Measurements from ENCODE around the gene OR1F1. TPM values are rescaled to one million over a fixed set of nuclear protein-coding genes. Genes with fewer than 3 reads are reported as not detected.

The OR1F1 gene
- total and polyA plus RNA-seq, 2 experiments from 2014 or later: 0.38 TPM; not detected in 1

DNA sequence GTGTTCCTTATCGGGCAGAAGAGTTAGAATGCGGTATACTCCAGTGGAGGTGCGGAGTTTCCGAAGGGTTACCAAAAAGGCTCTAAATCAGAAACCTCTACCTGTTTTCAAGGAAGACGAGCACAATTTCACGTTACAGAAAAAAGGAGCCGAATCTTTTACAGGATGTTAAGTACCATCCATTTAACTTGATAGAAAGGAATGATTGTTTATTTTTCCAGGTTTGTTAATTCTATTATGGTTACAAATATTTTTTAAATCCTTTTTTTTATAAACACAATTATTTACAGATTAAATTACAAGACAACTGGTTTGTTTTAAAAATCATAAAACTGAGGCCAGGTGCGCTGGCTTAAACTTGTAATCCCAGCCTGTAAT lies 35.0 kb upstream of the OR1F1 start:
- peak overlapping the region; percentile 86; the same call in 1 of the 2 replicates for H3K27ac Mint-ChIP-seq
- peaks cover 48% of the 10 kb centered on the region for H3K27me3 Mint-ChIP-seq (ENCODE audit: insufficient read depth, low read depth, poor library complexity)
- no peak for TF ChIP-seq ZNF331 (CRISPR knock-in tag; IDR thresholded peaks at IDR 0.05; ENCODE audit: low read depth)
- TF ChIP-seq JUNB (IDR thresholded peaks at IDR 0.05; ENCODE audit: unreplicated experiment): no peak
- TF ChIP-seq CREB1 (CRISPR knock-in tag; IDR thresholded peaks at IDR 0.05; ENCODE audit: low read depth): no peak
- TF ChIP-seq, protein P1, sequence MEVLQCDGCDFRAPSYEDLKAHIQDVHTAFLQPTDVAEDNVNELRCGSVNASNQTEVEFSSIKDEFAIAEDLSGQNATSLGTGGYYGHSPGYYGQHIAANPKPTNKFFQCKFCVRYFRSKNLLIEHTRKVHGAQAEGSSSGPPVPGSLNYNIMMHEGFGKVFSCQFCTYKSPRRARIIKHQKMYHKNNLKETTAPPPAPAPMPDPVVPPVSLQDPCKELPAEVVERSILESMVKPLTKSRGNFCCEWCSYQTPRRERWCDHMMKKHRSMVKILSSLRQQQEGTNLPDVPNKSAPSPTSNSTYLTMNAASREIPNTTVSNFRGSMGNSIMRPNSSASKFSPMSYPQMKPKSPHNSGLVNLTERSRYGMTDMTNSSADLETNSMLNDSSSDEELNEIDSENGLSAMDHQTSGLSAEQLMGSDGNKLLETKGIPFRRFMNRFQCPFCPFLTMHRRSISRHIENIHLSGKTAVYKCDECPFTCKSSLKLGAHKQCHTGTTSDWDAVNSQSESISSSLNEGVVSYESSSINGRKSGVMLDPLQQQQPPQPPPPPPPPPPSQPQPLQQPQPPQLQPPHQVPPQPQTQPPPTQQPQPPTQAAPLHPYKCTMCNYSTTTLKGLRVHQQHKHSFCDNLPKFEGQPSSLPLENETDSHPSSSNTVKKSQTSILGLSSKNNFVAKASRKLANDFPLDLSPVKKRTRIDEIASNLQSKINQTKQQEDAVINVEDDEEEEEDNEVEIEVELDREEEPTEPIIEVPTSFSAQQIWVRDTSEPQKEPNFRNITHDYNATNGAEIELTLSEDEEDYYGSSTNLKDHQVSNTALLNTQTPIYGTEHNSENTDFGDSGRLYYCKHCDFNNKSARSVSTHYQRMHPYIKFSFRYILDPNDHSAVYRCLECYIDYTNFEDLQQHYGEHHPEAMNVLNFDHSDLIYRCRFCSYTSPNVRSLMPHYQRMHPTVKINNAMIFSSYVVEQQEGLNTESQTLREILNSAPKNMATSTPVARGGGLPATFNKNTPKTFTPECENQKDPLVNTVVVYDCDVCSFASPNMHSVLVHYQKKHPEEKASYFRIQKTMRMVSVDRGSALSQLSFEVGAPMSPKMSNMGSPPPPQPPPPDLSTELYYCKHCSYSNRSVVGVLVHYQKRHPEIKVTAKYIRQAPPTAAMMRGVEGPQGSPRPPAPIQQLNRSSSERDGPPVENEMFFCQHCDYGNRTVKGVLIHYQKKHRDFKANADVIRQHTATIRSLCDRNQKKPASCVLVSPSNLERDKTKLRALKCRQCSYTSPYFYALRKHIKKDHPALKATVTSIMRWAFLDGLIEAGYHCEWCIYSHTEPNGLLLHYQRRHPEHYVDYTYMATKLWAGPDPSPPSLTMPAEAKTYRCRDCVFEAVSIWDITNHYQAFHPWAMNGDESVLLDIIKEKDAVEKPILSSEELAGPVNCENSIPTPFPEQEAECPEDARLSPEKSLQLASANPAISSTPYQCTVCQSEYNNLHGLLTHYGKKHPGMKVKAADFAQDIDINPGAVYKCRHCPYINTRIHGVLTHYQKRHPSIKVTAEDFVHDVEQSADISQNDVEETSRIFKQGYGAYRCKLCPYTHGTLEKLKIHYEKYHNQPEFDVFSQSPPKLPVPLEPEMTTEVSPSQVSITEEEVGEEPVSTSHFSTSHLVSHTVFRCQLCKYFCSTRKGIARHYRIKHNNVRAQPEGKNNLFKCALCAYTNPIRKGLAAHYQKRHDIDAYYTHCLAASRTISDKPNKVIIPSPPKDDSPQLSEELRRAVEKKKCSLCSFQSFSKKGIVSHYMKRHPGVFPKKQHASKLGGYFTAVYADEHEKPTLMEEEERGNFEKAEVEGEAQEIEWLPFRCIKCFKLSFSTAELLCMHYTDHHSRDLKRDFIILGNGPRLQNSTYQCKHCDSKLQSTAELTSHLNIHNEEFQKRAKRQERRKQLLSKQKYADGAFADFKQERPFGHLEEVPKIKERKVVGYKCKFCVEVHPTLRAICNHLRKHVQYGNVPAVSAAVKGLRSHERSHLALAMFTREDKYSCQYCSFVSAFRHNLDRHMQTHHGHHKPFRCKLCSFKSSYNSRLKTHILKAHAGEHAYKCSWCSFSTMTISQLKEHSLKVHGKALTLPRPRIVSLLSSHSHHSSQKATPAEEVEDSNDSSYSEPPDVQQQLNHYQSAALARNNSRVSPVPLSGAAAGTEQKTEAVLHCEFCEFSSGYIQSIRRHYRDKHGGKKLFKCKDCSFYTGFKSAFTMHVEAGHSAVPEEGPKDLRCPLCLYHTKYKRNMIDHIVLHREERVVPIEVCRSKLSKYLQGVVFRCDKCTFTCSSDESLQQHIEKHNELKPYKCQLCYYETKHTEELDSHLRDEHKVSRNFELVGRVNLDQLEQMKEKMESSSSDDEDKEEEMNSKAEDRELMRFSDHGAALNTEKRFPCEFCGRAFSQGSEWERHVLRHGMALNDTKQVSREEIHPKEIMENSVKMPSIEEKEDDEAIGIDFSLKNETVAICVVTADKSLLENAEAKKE (CRISPR knock-in tag; IDR thresholded peaks at IDR 0.05): no peak
- no peak for TF ChIP-seq STAT1 (IDR thresholded peaks at IDR 0.05; ENCODE audit: unreplicated experiment)
- no peak for TF ChIP-seq NANOG (IDR thresholded peaks at IDR 0.05; ENCODE audit: borderline replicate concordance)
- no peak for TF ChIP-seq EZH2phosphoT487 (IDR thresholded peaks at IDR 0.05; ENCODE audit: unreplicated experiment)
- TF ChIP-seq POLR2AphosphoS5 (IDR thresholded peaks at IDR 0.05; ENCODE audit: low read depth): no peak
- TF ChIP-seq EZH2 (IDR thresholded peaks at IDR 0.05; ENCODE audit: low read depth, unreplicated experiment): no peak
- TF ChIP-seq ZNF114 (CRISPR knock-in tag; IDR thresholded peaks at IDR 0.05): no peak
- Histone ChIP-seq H3K4me1 (ENCODE audit: insufficient read depth) (peaks cover 5% of the 10 kb centered on the region; the same call in 1 of the 2 replicates), H3K79me2 (replicated peaks; ENCODE audit: insufficient read depth) (no peaks in the 10 kb centered on the region), H3K27ac (ENCODE audit: low read depth) (no peak overlapping the region), H3F3A (replicated peaks; ENCODE audit: low read depth) (peaks cover 41% of the 10 kb centered on the region), H2AFZ (no peak overlapping the region), H3K27me3 (ENCODE audit: insufficient read depth) (peaks cover 18% of the 10 kb centered on the region), H3K36me3 (ENCODE audit: insufficient read depth) (no peaks in the 10 kb centered on the region), H3K4me2 (no peak overlapping the region), H3K4me3 (no peak overlapping the region), H4K20me1 (replicated peaks; ENCODE audit: insufficient read depth) (no peaks in the 10 kb centered on the region), H3K9me2 (ENCODE audit: insufficient read depth) (no peaks in the 10 kb centered on the region)
- H3K4me3 Mint-ChIP-seq: peak overlapping the region; percentile 83
- DNase-seq (ENCODE audit: low spot score) (no peak), ATAC-seq (peak; percentile 27)
- peaks cover 7% of the 10 kb centered on the region; the same call in 2 of the 3 replicates for H3K4me1 Mint-ChIP-seq
- peaks cover 5% of the 10 kb centered on the region; the same call in 2 of the 3 replicates for H3K36me3 Mint-ChIP-seq (ENCODE audit: low read depth)
- H3K9me3 Mint-ChIP-seq: peaks cover 17% of the 10 kb centered on the region
